Measurements from ENCODE around the gene DUSP1.

DUSP1 gene

DNA sequence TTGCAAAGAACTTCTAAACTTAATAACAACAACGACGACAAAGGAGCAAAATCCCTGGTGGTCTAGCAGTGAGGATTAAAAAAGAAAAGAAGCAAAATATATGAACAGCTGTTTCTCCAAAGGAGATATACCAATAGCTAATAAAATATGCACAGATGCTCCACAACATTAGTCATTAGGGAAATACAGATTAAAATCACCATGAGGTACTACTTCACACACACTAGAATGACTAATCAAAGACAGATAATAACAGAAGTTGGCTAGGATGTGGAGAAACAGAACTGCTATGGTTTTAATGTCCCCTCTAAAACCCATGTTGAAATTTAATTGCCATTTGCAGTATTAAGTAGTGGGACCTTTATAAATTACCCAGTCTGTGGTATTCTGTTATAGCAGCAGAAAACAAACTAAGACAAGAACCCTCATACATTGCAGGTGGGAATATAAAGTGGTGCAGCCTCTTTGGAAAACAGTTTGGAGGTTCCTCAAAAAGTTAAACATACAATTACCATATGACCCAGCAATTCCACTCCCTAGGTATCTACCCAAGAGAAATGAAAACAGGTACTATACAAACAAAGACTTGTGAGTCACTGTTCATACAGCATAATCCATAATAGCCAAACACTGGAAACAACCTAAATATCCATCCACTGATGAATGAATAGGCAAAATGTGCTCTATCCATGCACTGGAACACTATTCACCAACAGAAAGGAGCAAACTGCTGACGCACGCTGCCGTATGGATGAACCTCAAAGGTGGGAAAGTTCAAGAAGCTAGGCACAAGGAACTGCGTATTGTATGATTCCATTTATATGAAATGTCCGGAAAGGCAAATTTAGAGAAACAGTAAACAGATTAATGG, 11.4 kb upstream of the DUSP1 start:
- DNase-seq (ENCODE audit: insufficient read length, low spot score) (no peak), FAIRE-seq (no peak)

- FAIRE-seq (no peak), DNase-seq (ENCODE audit: insufficient read length, low spot score) (no peak)
Measured at GRCh38 chr5:172779691-172780341, 8.8 kb upstream of the DUSP1 start.

- no peak for FAIRE-seq
- DNase-seq (ENCODE audit: insufficient read length, low spot score): no peak
Measured at GRCh38 chr5:172777881-172778814, 7.2 kb upstream of the DUSP1 start.

- FAIRE-seq (no peak), DNase-seq (ENCODE audit: insufficient read length, low spot score) (no peak)
Measured at GRCh38 chr5:172776235-172776594, 5.2 kb upstream of the DUSP1 start.

DNA sequence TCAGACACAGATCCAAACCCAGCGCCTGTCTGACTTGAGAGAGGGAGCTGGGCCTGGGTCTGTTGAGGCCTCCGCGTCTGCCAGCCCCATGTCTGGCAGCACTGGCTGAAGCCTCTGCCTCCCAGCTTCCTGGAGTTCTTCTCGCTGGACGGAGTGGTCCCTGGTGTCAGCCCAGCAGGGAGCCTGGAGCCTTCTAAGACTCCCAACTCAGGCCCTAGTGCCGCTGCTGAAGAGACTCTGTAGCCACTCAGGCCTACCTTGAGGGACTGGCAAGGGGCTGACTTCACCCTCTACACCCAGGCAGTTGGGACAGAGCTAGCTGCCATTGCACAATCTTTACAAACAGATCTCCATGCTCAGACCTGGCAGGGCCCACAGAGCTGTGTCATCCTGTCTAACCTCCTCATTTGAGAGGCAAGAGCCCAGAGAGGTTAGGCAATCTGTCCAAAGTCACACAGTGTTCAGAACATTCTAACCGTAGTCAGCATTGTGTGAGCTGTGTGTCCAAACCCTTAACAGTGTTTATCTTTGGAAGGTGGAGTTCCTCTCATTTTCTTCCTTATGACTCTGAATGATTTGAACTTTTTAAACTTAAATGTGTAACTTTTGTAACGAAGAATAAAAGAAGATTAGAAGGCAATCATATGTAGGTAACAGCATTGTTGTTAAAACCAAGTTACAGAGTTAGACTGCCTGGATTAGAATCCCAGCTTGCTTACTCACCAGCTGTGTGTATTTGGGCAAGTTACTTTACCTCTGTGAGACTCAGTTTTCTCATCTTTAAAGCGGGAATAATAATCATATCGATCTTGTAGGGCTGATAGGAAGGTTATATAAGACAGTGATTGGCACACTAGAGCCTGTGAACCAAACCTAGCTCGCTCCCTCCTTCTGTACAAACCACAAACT, 4.6 kb upstream of the DUSP1 start:
- FAIRE-seq: no peak

DNA sequence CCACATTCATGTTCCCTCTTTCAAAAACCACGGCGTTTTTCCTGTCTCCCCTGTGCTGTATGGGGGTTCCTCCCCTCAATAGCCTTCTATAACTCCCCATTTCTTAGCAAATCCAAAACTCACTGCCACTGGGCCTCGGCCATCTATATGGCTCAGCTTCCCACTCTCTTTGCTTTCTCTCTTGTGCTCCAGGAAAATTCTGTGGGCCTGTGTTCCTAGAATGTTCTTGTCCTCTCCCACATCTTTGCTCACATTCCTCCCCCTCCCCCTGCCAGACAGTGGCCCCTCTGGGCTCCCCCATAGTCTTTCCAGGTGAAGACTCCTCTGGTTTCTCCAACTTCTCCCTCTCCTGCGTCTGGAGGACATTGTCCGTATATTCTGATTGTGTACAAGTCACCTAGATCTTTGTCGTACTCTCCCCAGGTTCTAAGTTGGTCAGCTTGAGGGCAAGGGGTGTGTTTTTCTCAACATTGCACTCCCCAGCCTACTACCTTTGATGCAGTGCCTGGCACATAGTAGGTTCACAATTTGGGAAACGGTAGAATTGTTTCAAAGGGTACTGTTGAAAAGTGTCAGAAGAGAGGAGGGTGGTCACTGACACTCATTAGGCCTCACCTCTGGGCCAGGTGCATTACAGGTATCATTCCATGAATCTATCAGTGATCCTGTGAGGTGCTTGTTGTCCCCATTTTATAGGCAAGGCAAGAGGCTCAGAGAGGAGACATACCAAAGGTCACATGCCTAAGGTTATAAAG, 3.7 kb upstream of the DUSP1 start:
- FAIRE-seq (no peak), DNase-seq (ENCODE audit: insufficient read length, low spot score) (no peak)

More for the DNA sequence above, 4.6 kb upstream of the DUSP1 start:
- no peak for DNase-seq (ENCODE audit: insufficient read length, low spot score)

- DNase-seq (ENCODE audit: insufficient read length, low spot score) (no peak), FAIRE-seq (no peak)
Measured at GRCh38 chr5:172773481-172774469, 2.8 kb upstream of the DUSP1 start.

DNA sequence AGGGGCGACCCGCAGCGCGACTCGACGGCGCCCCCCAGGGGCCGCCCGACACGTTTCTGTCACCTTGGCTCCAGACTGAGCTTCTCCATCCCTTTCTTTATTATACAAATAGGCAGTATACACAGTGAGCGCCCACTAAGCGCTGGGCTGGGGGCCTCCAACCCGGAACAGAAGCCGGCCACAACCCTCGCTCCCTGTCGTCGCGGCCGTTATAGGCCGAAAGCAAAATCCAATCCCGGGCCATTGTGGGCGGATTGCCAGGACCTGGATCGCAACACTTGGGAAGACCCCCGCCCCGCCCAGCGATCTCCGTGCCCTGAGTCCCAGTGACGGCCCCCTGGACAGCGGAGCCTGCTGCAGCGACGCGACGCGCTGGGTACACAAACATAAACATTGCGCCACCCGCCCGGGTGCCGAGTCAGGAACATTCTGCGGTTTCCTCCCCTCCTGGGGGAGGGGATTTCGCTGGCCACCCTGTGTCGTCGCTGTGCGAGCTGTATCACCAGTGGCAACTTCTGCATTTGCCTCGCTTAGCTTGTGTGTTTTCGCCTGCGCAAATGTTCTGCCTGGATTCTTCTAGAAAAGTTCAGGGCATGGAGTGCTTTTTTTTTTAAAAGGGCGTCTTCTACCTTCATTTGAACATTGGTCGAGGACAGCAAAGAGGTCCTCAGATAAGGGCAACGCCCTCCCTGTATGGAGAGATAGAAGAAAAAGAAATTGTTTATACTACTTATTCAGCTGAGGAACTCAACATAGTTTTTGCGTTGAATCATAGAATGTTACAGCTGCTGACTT, 1.3 kb upstream of the DUSP1 start:
- FAIRE-seq: peak; percentile 78
- DNase-seq (ENCODE audit: insufficient read length, low spot score): peak; percentile 36

DNA sequence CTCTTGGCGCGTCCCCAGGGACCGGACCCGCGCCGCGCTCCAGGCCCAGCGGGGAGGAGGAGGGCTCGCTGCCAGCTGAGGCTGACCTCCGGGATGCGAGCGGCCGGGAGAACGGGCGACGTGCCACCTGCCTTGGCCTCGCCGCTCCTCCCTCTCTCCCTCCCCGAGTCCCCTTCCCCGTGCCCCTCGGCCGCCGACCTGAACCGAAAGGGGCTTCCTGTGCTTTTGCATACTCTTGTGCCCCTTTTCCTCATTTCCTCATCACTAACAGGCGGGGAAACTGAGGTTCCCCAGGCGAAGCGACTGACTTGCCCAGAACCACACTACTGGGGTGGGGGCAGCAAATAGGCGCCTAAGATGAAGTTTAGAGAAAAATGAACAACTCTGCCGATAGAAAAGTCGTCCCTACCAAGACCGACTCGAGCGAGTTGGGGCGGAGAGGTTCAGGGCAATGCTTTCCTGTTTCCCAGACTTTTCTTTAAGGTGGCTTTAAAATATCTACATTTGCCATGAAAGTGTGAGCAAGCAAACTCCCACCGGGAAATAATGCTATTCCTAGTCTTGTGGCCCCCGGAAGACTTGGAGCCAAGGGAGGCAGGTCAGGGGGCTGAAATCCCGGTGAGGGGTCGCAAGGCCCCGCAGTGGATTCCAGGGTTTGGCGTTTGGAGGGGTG, 580 bp upstream of the DUSP1 start:
- DNase-seq (ENCODE audit: insufficient read length, low spot score): no peak

DNA sequence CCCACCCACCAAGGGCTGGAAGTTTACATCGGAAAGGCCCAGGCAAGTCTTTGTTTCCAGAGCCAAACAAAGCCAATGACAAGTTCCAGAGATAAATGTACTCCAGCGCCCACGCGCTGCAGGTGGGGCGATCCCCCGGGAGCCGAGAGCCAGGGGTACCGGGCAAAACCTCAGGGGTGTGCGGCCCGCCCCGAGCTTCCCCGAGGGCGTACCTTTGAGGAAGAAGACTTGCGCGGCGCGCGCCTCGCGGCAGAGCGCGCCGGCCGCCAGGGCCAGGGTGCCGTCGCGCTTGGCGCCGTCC, 671 bp downstream of the DUSP1 start:
- FAIRE-seq (no peak), DNase-seq (ENCODE audit: insufficient read length, low spot score) (no peak)

More for the DNA sequence above, 580 bp upstream of the DUSP1 start:
- peak; percentile 4 for FAIRE-seq

DNA sequence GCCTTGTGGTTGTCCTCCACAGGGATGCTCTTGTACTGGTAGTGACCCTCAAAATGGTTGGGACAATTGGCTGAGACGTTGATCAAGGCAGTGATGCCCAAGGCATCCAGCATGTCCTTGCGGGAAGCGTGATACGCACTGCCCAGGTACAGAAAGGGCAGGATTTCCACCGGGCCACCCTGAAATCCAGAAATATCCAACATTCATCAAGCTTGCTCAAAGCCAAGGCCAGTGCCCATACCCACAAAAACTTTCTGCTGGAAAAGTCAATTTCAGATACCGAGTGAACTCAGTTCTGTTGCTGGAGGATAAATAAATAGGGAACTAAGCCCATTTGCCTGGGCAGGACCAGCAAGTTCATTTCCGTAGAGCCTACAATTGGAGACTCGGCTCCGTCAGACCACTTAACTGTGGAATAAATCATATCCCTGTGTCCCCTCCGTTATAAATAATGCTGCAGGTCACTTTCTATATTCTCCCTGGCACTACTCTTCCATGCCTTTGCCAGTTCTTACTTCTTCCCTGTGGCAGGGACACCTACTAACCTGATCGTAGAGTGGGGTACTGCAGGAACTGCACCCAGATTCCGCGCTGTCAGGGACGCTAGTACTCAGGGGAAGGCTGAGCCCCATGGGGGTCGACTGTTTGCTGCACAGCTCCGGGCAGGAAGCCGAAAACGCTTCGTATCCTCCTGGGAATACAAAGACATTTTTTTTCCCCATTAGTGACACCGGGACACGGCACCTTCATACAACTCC, 1.2 kb downstream of the DUSP1 start:
- FAIRE-seq (no peak), DNase-seq (ENCODE audit: insufficient read length, low spot score) (no peak)

GRCh38 chr5:172769342-172769615, 1.7 kb downstream of the DUSP1 start:
- DNase-seq (ENCODE audit: insufficient read length, low spot score): no peak
- no peak for FAIRE-seq

- DNase-seq (ENCODE audit: insufficient read length, low spot score) (no peak), FAIRE-seq (no peak)
Measured at GRCh38 chr5:172768573-172769341, 2.2 kb downstream of the DUSP1 start.

DNA sequence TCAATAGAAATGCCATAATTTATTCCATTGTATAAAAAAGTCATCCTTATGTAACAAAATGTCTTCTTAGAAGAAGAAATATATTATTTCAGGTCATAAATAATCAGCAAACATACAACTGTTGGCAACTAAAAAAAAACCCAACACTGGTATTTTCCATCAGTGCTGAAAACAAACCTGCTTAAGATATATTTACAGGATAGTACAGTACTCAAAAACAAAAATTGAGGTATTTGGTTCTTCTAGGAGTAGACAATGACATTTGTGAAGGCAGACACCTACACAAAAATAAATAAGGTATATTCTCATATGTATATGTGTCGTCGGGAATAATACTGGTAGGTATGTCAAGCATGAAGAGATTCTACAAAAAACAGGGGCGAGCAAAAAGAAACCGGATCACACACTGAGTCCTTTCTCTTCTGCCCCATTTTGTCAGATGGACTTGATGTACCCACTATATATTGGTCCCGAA, 2.9 kb downstream of the DUSP1 start:
- FAIRE-seq (no peak), DNase-seq (ENCODE audit: insufficient read length, low spot score) (no peak)

DNA sequence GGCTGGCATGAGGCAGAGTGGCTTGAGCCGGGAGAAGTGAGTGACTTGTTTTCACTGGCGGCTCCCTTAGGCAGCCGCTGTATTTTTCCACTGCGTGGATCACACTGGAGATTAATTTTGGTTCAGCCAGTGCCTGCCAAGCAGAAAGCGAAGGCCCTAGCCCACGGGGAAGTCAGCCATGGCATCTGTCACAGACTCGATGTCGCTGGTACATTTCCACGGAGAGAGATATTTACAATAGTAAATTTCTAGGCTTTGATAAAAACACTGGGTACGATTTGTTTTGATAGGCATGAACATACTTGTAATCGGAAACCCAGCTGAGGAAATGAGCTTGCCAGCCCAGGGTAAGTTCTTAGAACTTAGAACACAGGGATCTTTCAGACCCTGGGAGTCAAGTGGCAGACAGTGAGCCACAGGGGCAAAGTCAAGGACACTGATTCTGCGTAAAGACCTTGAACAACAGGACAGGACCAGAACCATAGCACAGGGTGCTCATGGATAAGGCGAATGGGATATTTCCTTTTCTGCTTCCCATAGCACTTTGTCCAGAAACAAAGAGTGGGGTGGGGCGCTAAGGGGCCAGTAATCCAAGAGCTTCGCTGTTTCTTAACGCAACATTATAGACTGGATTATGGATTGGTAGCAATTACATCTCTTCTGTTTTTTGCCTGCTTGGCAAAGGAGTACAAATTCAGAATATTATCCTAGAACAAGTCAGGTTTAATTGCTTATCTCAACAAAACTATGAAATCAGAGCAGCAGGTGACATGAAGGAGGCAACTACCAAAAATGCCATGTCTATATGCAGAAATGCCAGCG, 4.5 kb downstream of the DUSP1 start:
- DNase-seq (ENCODE audit: insufficient read length, low spot score) (no peak), FAIRE-seq (no peak)
